H1 (cell line): ENCODE measurements around the gene DDX51.

Experiments
- CEBPB ChIP-seq: IDR thresholded peaks from 2 replicates; pipeline ENCODE4 v1.6.1; 2012; ENCODE audit warnings: low read depth, low read length
- CHD2 ChIP-seq: IDR thresholded peaks from 2 replicates; pipeline ENCODE4 v1.6.1; 2012; ENCODE audit warnings: low read length, improper control_type of control experiment
- CREB1 ChIP-seq: IDR thresholded peaks from 2 replicates; pipeline ENCODE4 v1.6.1; 2012; ENCODE audit warnings: inconsistent platforms
- CTCF ChIP-seq, 3 experiments: IDR thresholded peaks; 1 replicate in 2 of 3; 2 replicates in 1 of 3; pipeline versions ENCODE4 v1.5.1 to v1.6.1; 2011; ENCODE audit warnings: low read length in 3 of 3, mild to moderate bottlenecking in 3 of 3, inconsistent platforms in 2 of 3, low read depth in 1 of 3, moderate library complexity in 1 of 3; ENCODE audit not compliant: insufficient read depth in 1 of 3; ENCODE audit errors: control extremely low read depth in 1 of 3
- EP300 ChIP-seq, 2 experiments: IDR thresholded peaks; 1 replicate in 1 of 2; 2 replicates in 1 of 2; pipeline ENCODE4 v1.6.1; 2011 to 2012; ENCODE audit warnings: low read depth in 2 of 2, low read length in 2 of 2, mild to moderate bottlenecking in 2 of 2, borderline replicate concordance in 1 of 2, inconsistent platforms in 1 of 2, moderate library complexity in 1 of 2
- NRF1 ChIP-seq: IDR thresholded peaks from 2 replicates; pipeline ENCODE4 v1.6.1; 2011; ENCODE audit warnings: mild to moderate bottlenecking, low read depth, low read length, improper control_type of control experiment
- POLR2A ChIP-seq, 2 experiments: IDR thresholded peaks; 1 replicate in 1 of 2; 2 replicates in 1 of 2; pipeline ENCODE4 v1.6.1; 2011; ENCODE audit warnings: low read depth in 2 of 2, low read length in 2 of 2, mild to moderate bottlenecking in 2 of 2; ENCODE audit errors: control extremely low read depth in 1 of 2
- RAD21 ChIP-seq, 2 experiments: IDR thresholded peaks in 1 of 2; conservative IDR thresholded peaks in 1 of 2; 2 replicates each; pipeline ENCODE4 v1.6.1; 2011; ENCODE audit warnings: low read depth in 2 of 2, low read length in 2 of 2, improper control_type of control experiment in 1 of 2, inconsistent platforms in 1 of 2, mild to moderate bottlenecking in 1 of 2, moderate library complexity in 1 of 2
- SP4 ChIP-seq: IDR thresholded peaks from 2 replicates; pipeline ENCODE4 v1.6.1; 2012; ENCODE audit warnings: low read length, inconsistent platforms
- YY1 ChIP-seq: IDR thresholded peaks from 2 replicates; pipeline ENCODE4 v1.6.1; 2011; ENCODE audit warnings: low read depth, mild to moderate bottlenecking, low read length

DNA sequence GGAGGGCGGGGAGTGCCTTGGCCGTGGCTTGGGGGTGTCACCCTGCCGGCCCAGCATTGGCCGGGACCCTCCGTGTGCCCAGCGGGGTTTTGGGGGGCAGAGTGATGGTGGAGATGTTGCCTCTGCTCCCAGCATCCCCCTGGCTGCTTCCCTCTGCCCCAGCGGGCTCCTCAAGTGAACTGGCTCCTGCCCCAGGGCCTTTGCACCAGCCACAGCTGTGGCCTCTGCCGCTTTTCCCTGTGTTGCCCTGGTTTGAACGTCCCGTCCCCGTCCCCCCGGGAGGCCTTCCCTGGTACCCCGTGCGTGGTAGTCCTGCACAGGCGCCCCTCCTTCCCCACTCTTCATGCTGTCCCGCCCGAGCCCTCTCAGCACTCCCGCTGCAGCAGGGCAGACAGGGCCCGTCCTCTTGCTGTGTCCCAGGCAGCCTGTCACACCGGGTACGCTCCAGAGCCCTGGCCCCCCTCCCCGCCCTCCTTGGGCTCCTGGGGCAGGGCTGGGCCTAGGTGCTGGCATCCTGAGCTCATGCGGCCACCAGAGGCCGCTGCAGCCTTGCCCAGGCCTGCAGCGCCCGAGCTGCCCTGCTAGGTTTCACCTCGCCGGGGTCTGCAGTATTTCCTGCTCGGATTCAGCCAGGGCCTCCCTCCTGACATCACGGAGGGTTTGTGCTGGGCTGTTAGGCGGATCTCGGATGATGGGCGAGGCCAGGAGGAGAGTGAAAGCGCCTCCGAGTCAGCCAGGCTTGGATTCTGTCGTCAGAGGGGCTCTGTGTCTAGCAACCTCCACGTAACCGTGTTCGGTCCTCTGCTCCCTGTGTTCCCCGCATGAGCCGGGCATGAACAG is 9.6 kb upstream of the DDX51 start:
- TF ChIP-seq RAD21 (IDR thresholded peaks at IDR 0.05 in 1 of 2, conservative IDR thresholded peaks at IDR 0.05 in 1 of 2; ENCODE audit: low read depth in 2 of 2, low read length in 2 of 2) (peak; percentile 96 to 100), CEBPB (no peak; the same call in 1 of the 2 replicates), NRF1 (no peak), SP4 (0 out of 2 replicates have a peak, but pooled peaks have one; percentile 51), EP300 (IDR thresholded peaks at IDR 0.05; ENCODE audit: borderline replicate concordance in 1 of 2, low read depth in 2 of 2, low read length in 2 of 2) (no peak), YY1 (peak; percentile 56; the same call in 1 of the 2 replicates), CHD2 (0 out of 2 replicates have a peak, but pooled peaks have one; percentile 23), POLR2A (IDR thresholded peaks at IDR 0.05; ENCODE audit: control extremely low read depth in 1 of 2, low read depth in 2 of 2, low read length in 2 of 2) (no peak), CREB1 (peak; percentile 48; the same call in 1 of the 2 replicates), CTCF (IDR thresholded peaks at IDR 0.05; ENCODE audit: control extremely low read depth in 1 of 3, insufficient read depth in 1 of 3, low read depth in 1 of 3, low read length in 3 of 3) (peak in 2 of 3 experiments; percentile 96 to 98; a peak in 3 of 4 replicates)
